ENCODE results near the gene MVB12B. TPM values are rescaled to one million over a fixed set of nuclear protein-coding genes. Genes with fewer than 3 reads are reported as not detected.

MVB12B gene
- total RNA-seq, 1 donor from 2014 or later: 13.1 TPM

DNA sequence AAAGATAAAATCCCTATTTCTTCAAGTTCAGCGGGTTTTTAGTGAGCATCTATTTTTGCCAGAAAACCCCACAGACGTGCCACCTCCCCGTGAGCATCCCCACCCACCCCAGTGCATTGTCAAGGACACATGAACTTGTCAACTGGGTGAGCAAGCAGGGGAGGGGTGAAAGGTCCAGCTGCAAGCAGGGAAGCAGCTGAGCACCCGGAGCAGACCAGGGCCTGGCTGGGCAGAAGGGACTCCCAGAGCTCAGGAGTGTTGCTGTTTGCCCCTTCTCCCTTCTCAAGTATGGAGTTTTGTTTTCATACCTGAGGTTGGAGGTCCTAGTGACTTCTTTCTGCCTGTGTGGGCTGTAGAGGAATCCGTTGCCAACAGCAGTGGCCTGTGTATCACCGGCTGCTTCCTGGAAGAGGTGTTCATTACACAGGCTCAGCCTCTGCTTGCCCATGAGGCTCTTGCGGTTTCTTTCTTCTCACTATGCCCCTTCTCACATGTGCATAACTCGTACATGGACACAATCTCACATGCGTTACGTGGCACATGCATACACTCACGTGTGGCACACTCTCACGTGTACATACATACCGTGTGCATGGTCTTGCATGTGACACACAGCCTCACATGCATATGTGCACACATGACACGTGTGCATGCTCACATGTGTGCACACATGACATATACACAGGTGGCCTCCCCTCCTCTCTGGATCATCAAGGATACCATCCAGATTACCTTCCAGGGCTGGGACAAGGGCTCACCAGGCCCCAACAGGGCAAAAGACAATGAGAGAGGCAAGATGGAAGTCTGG is 126.7 kb downstream of the MVB12B start:
- DNase-seq (ENCODE audit: low spot score): no peak
- no peak overlapping the region for H3K27ac Mint-ChIP-seq (ENCODE audit: unreplicated experiment)
- H3K9me3 Mint-ChIP-seq (ENCODE audit: low read depth): no peaks in the 10 kb centered on the region
- no peaks in the 10 kb centered on the region for H3K27me3 Mint-ChIP-seq (ENCODE audit: low read depth)
- peaks cover 1% of the 10 kb centered on the region for H3K36me3 Mint-ChIP-seq (ENCODE audit: low read depth)
- H3K4me1 Mint-ChIP-seq (ENCODE audit: low read depth): peaks cover 2% of the 10 kb centered on the region
- H3K4me3 Mint-ChIP-seq (ENCODE audit: unreplicated experiment): no peak overlapping the region
- TF ChIP-seq, protein P1, sequence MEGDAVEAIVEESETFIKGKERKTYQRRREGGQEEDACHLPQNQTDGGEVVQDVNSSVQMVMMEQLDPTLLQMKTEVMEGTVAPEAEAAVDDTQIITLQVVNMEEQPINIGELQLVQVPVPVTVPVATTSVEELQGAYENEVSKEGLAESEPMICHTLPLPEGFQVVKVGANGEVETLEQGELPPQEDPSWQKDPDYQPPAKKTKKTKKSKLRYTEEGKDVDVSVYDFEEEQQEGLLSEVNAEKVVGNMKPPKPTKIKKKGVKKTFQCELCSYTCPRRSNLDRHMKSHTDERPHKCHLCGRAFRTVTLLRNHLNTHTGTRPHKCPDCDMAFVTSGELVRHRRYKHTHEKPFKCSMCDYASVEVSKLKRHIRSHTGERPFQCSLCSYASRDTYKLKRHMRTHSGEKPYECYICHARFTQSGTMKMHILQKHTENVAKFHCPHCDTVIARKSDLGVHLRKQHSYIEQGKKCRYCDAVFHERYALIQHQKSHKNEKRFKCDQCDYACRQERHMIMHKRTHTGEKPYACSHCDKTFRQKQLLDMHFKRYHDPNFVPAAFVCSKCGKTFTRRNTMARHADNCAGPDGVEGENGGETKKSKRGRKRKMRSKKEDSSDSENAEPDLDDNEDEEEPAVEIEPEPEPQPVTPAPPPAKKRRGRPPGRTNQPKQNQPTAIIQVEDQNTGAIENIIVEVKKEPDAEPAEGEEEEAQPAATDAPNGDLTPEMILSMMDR (IDR thresholded peaks at IDR 0.05): no peak

DNA sequence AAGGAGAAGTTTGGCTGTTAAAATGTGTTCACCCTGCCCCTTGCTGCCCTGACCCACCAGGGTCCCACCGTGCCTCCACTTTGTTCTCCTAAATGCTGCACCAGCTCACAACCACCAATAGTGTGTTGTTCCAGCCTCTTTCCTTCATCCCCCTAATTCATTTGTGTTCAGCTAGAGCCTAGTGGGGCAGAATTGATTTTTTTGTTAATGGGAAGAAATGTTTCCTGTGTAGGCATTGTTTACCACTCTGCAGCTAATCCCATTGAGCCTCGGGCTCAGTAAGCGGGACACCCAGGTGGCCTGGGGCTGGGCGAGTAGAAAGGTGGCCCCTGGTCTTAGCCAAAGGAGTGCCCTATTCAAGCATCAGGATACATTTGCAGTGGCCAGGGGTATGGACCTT is 127.6 kb downstream of the MVB12B start:
- Mint-ChIP-seq H3K27ac (ENCODE audit: unreplicated experiment) (no peak overlapping the region), H3K27me3 (ENCODE audit: low read depth) (no peaks in the 10 kb centered on the region), H3K4me1 (ENCODE audit: low read depth) (peaks cover 2% of the 10 kb centered on the region), H3K9me3 (ENCODE audit: low read depth) (no peaks in the 10 kb centered on the region), H3K36me3 (ENCODE audit: low read depth) (no peaks in the 10 kb centered on the region), H3K4me3 (ENCODE audit: unreplicated experiment) (no peak overlapping the region)
- TF ChIP-seq, protein P1 (IDR thresholded peaks at IDR 0.05): no peak
- no peak for DNase-seq (ENCODE audit: low spot score)

DNA sequence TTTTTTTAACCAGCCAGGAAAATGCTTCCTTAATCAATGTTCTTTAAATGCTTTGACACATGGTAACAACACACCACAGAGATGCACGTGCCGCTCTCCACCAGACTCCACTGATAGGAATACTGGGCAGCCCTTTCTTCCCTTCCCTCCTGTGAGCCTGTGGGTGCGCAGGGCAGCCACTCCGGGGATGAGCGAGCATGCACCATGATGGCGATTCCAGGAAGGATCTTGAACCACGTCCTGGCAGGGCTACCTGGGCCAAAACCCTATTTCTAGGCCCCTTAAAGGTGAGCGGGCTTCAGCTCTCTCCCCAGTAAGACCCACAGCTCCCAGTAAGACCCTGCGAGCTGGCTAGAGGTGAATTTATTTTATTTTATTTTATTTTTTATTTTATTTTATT is 128.2 kb downstream of the MVB12B start:
- peaks cover 2% of the 10 kb centered on the region for H3K4me1 Mint-ChIP-seq (ENCODE audit: low read depth)
- TF ChIP-seq, protein P1 (IDR thresholded peaks at IDR 0.05): no peak

DNA sequence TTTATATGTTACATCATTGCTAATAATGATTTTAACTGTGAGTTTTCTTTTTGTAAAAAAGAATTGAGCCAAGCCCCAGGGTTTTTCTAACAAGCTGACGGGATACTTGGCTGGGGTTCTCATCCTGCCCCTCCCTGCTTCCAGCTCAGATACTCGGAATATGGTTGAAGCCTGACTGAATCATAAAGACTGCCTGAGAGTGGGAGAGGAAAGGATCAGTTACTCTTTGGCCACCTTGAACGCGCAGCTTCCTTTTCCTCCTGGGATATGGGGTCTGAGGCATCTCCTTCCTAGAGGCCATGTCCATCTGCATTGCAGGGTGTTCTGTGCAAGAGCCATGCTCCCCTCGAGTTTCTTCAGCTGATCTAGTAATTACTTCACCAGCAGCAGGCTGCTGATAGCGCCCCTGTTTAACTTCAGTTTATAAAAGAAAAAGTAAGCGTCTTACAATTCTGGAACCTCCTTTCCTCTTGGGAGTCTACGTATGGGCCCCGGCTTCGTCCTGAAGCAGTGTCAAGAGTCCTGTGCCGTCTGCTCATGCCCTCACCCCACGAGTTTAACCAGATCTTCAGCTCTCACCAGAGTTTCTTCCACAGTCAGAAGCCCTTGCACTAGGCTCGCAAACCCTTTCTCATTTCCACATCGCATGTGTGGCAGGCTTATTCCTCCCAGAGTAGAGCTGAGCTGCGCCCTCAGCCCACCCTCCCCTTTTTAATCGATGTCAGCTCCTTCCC is 130.0 kb downstream of the MVB12B start:
- no peak for DNase-seq (ENCODE audit: low spot score)
- Mint-ChIP-seq H3K9me3 (ENCODE audit: low read depth) (no peaks in the 10 kb centered on the region), H3K4me1 (ENCODE audit: low read depth) (peaks cover 9% of the 10 kb centered on the region), H3K27ac (ENCODE audit: unreplicated experiment) (no peak overlapping the region), H3K4me3 (ENCODE audit: unreplicated experiment) (no peak overlapping the region), H3K36me3 (ENCODE audit: low read depth) (no peaks in the 10 kb centered on the region), H3K27me3 (ENCODE audit: low read depth) (no peaks in the 10 kb centered on the region)
- TF ChIP-seq, protein P1 (IDR thresholded peaks at IDR 0.05): no peak

More for the DNA sequence above, 128.2 kb downstream of the MVB12B start:
- no peak overlapping the region for H3K4me3 Mint-ChIP-seq (ENCODE audit: unreplicated experiment)
- H3K27ac Mint-ChIP-seq (ENCODE audit: unreplicated experiment): no peak overlapping the region
- H3K27me3 Mint-ChIP-seq (ENCODE audit: low read depth): no peaks in the 10 kb centered on the region
- DNase-seq (ENCODE audit: low spot score): no peak
- no peaks in the 10 kb centered on the region for H3K9me3 Mint-ChIP-seq (ENCODE audit: low read depth)
- H3K36me3 Mint-ChIP-seq (ENCODE audit: low read depth): no peaks in the 10 kb centered on the region

DNA sequence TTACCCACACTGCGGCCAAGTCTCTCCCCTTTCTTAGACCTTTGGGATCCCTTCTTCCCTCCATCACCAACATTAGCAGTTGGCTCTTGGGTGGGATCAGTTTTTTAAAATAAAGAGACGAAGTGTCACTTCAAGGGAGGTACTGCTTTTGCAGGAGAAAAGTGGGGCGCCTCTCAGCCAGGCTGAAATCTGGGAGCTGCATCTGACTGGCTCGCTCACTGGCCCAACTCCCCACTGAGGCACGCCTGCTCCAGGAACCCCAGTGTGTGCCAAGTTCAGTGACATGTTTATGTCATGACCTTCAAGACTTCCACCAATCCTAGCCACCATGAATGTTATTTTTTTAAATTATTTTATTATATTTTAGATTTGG is 130.5 kb downstream of the MVB12B start:
- DNase-seq (ENCODE audit: low spot score): no peak
- no peaks in the 10 kb centered on the region for H3K27me3 Mint-ChIP-seq (ENCODE audit: low read depth)
- H3K36me3 Mint-ChIP-seq (ENCODE audit: low read depth): no peaks in the 10 kb centered on the region
- TF ChIP-seq, protein P1 (IDR thresholded peaks at IDR 0.05): no peak
- no peak overlapping the region for H3K4me3 Mint-ChIP-seq (ENCODE audit: unreplicated experiment)
- H3K27ac Mint-ChIP-seq (ENCODE audit: unreplicated experiment): no peak overlapping the region
- H3K9me3 Mint-ChIP-seq (ENCODE audit: low read depth): no peaks in the 10 kb centered on the region
- H3K4me1 Mint-ChIP-seq (ENCODE audit: low read depth): peaks cover 9% of the 10 kb centered on the region
